Mesenchymal stem cell (in vitro differentiated cells and primary cell): ENCODE data around the gene PIPOX.

Experiments
- DNase-seq: peaks from one replicate; pipeline ENCODE4 v3.0.0-alpha.2; 2013
- H2AFZ ChIP-seq: one replicate; pipeline ENCODE4 v1.6.1; 2013; ENCODE audit warnings: low read depth, mild to moderate bottlenecking, control low read depth, inconsistent platforms, low read length, moderate library complexity
- H2AK5ac ChIP-seq: 2 replicates; pipeline ENCODE4 v1.6.1; 2013; ENCODE audit warnings: low read length, moderate library complexity, mild to moderate bottlenecking, inconsistent platforms; ENCODE audit not compliant: severe bottlenecking
- H2BK120ac ChIP-seq: one replicate; pipeline ENCODE4 v1.6.1; 2013; ENCODE audit warnings: low read depth, mild to moderate bottlenecking, inconsistent platforms, low read length, moderate library complexity
- H2BK12ac ChIP-seq, 2 experiments: one replicate each; pipeline ENCODE4 v1.6.1; 2013; ENCODE audit warnings: inconsistent platforms in 2 of 2, low read length in 2 of 2, mild to moderate bottlenecking in 2 of 2, moderate library complexity in 2 of 2, control low read depth in 1 of 2
- H2BK15ac ChIP-seq: one replicate; pipeline ENCODE4 v1.6.1; 2013; ENCODE audit warnings: mild to moderate bottlenecking, low read depth, inconsistent platforms; ENCODE audit not compliant: poor library complexity, severe bottlenecking
- H2BK5ac ChIP-seq: 2 replicates; pipeline ENCODE4 v1.6.1; 2013; ENCODE audit warnings: low read depth, mild to moderate bottlenecking, low read length, control low read depth, inconsistent platforms; ENCODE audit not compliant: poor library complexity, severe bottlenecking
- H3K14ac ChIP-seq, 2 experiments: one replicate each; pipeline ENCODE4 v1.6.1; 2013; ENCODE audit warnings: inconsistent platforms in 2 of 2, low read length in 2 of 2, control low read depth in 1 of 2, mild to moderate bottlenecking in 1 of 2, moderate library complexity in 1 of 2
- H3K18ac ChIP-seq, 2 experiments: one replicate each; pipeline ENCODE4 v1.6.1; 2013; ENCODE audit warnings: inconsistent platforms in 2 of 2, low read length in 2 of 2, control low read depth in 1 of 2, low read depth in 1 of 2, mild to moderate bottlenecking in 1 of 2
- H3K23ac ChIP-seq, 2 experiments: one replicate each; pipeline ENCODE4 v1.6.1; 2013; ENCODE audit warnings: inconsistent platforms in 2 of 2, low read length in 2 of 2, mild to moderate bottlenecking in 2 of 2, moderate library complexity in 2 of 2, control low read depth in 1 of 2
- H3K27ac ChIP-seq: 2 replicates; pipeline ENCODE4 v1.5.1; 2013; ENCODE audit warnings: mild to moderate bottlenecking, moderate library complexity, low read length, control low read depth, inconsistent platforms; ENCODE audit not compliant: poor library complexity, severe bottlenecking
- H3K27me3 ChIP-seq, 2 experiments: 2 replicates each; pipeline versions ENCODE4 v1.6.1 to v1.7.0; 2013; ENCODE audit warnings: low read length in 2 of 2, mild to moderate bottlenecking in 2 of 2, moderate library complexity in 2 of 2, control low read depth in 1 of 2, inconsistent platforms in 1 of 2; ENCODE audit not compliant: control insufficient read depth in 1 of 2, insufficient read depth in 1 of 2
- H3K36me3 ChIP-seq, 2 experiments: 2 replicates each; pipeline versions ENCODE4 v1.6.1 to v1.7.0; 2013; ENCODE audit warnings: low read length in 2 of 2, control low read depth in 1 of 2, inconsistent platforms in 1 of 2, low read depth in 1 of 2, mild to moderate bottlenecking in 1 of 2; ENCODE audit not compliant: insufficient read depth in 2 of 2, control insufficient read depth in 1 of 2
- H3K4ac ChIP-seq, 2 experiments: one replicate each; pipeline ENCODE4 v1.6.1; 2013; ENCODE audit warnings: inconsistent platforms in 2 of 2, low read length in 2 of 2, mild to moderate bottlenecking in 2 of 2, moderate library complexity in 2 of 2, control low read depth in 1 of 2, low read depth in 1 of 2
- H3K4me1 ChIP-seq: 2 replicates; pipeline ENCODE4 v1.6.1; 2013; ENCODE audit warnings: low read depth, low read length, control low read depth; ENCODE audit not compliant: control insufficient read depth, insufficient read depth
- H3K4me2 ChIP-seq: 2 replicates; pipeline ENCODE4 v1.6.1; 2013; ENCODE audit warnings: low read length, mild to moderate bottlenecking, inconsistent platforms; ENCODE audit not compliant: poor library complexity, severe bottlenecking
- H3K4me3 ChIP-seq, 2 experiments: 2 replicates each; pipeline versions ENCODE4 v1.5.1 to v1.7.0; 2013; ENCODE audit warnings: low read length in 2 of 2, mild to moderate bottlenecking in 2 of 2, control low read depth in 1 of 2, low read depth in 1 of 2; ENCODE audit not compliant: insufficient read depth in 1 of 2
- H3K79me1 ChIP-seq: replicated peaks from 2 replicates; pipeline ENCODE4 v1.6.1; 2013; ENCODE audit warnings: mild to moderate bottlenecking, control low read depth, low read length, inconsistent platforms; ENCODE audit not compliant: poor library complexity, severe bottlenecking
- H3K9ac ChIP-seq: 2 replicates; pipeline ENCODE4 v1.7.0; 2013; ENCODE audit warnings: mild to moderate bottlenecking, low read length, moderate library complexity
- H3K9me3 ChIP-seq: 2 replicates; pipeline ENCODE4 v1.7.0; 2013; ENCODE audit warnings: mild to moderate bottlenecking, low read length; ENCODE audit not compliant: control insufficient read depth
- H4K8ac ChIP-seq: one replicate; pipeline ENCODE4 v1.6.1; 2013; ENCODE audit warnings: inconsistent platforms, mild to moderate bottlenecking, low read length, moderate library complexity
- H4K91ac ChIP-seq: one replicate; pipeline ENCODE4 v1.6.1; 2013; ENCODE audit warnings: mild to moderate bottlenecking, low read length, inconsistent platforms
- WGBS: methylation state at CpG from one replicate; pipeline ENCODE4 v1.1.7; 2013; ENCODE audit warnings: mixed read lengths; 5-methylcytosine and 5-hydroxymethylcytosine counted together

The PIPOX gene

GRCh38 chr17:29012535-29012934 lies 30.4 kb upstream of the PIPOX start:
- no peaks in the 10 kb centered on the region for H3K9me3 ChIP-seq
- H2AK5ac ChIP-seq = no peak overlapping the region
- no peak overlapping the region for H2AFZ ChIP-seq
- no peak overlapping the region for H3K4me3 ChIP-seq
- no peaks in the 10 kb centered on the region for H3K36me3 ChIP-seq
- no peak overlapping the region for H3K14ac ChIP-seq
- H3K79me1 ChIP-seq = no peaks in the 10 kb centered on the region
- H3K9ac ChIP-seq = no peak overlapping the region
- WGBS = 92% methylated on average over 1 of the region's 1 CpG
- H2BK120ac ChIP-seq = no peak overlapping the region
- H3K23ac ChIP-seq = no peak overlapping the region
- H4K8ac ChIP-seq = no peak overlapping the region
- H2BK15ac ChIP-seq = no peak overlapping the region
- DNase-seq = peak; percentile 6
- no peak overlapping the region for H2BK12ac ChIP-seq
- no peaks in the 10 kb centered on the region for H3K4me1 ChIP-seq
- no peak overlapping the region for H2BK5ac ChIP-seq
- H3K27me3 ChIP-seq = peaks cover 85 to 92% of the 10 kb centered on the region in 2 experiments
- no peak overlapping the region for H3K4me2 ChIP-seq
- no peak overlapping the region for H3K18ac ChIP-seq
- H3K4ac ChIP-seq = no peak overlapping the region
- no peak overlapping the region for H4K91ac ChIP-seq
- no peak overlapping the region for H3K27ac ChIP-seq

- Histone ChIP-seq H2BK5ac (no peak overlapping the region), H3K27me3 (peaks cover 89 to 92% of the 10 kb centered on the region in 2 experiments), H3K79me1 (no peaks in the 10 kb centered on the region), H2BK12ac (no peak overlapping the region), H3K9ac (no peak overlapping the region), H3K4me3 (no peak overlapping the region), H3K4me1 (peaks cover under 1% of the 10 kb centered on the region), H4K91ac (no peak overlapping the region), H2AFZ (no peak overlapping the region), H2AK5ac (no peak overlapping the region), H2BK120ac (no peak overlapping the region), H2BK15ac (no peak overlapping the region), H3K4me2 (no peak overlapping the region), H3K36me3 (no peaks in the 10 kb centered on the region), H3K9me3 (no peaks in the 10 kb centered on the region), H3K18ac (no peak overlapping the region), H3K23ac (no peak overlapping the region), H3K27ac (no peak overlapping the region), H3K4ac (no peak overlapping the region), H3K14ac (no peak overlapping the region), H4K8ac (no peak overlapping the region)
- DNase-seq = no peak
- WGBS = 69% methylated on average over 5 of the region's 5 CpGs
Observed at GRCh38 chr17:29014716-29015115, 28.2 kb upstream of the PIPOX start.

GRCh38 chr17:29016345-29017210 lies 26.4 kb upstream of the PIPOX start:
- Histone ChIP-seq H3K18ac (no peak overlapping the region), H4K91ac (no peak overlapping the region), H2AK5ac (no peak overlapping the region), H3K36me3 (no peaks in the 10 kb centered on the region), H3K23ac (no peak overlapping the region), H4K8ac (no peak overlapping the region), H2AFZ (no peak overlapping the region), H3K9ac (no peak overlapping the region), H3K4me3 (no peak overlapping the region), H3K9me3 (no peaks in the 10 kb centered on the region), H3K4me2 (no peak overlapping the region), H3K4me1 (peaks cover 6% of the 10 kb centered on the region), H3K4ac (no peak overlapping the region), H2BK120ac (no peak overlapping the region), H2BK5ac (no peak overlapping the region), H2BK15ac (no peak overlapping the region), H2BK12ac (no peak overlapping the region), H3K27ac (no peak overlapping the region), H3K27me3 (peaks cover 89 to 92% of the 10 kb centered on the region in 2 experiments), H3K14ac (no peak overlapping the region), H3K79me1 (no peaks in the 10 kb centered on the region)
- 68% methylated on average over 13 of the region's 13 CpGs for WGBS
- no peak for DNase-seq

- Histone ChIP-seq H3K79me1 (no peaks in the 10 kb centered on the region), H3K14ac (no peak overlapping the region), H4K8ac (no peak overlapping the region), H3K4ac (no peak overlapping the region), H3K23ac (no peak overlapping the region), H3K4me2 (no peak overlapping the region), H2AFZ (no peak overlapping the region), H3K18ac (no peak overlapping the region), H3K36me3 (no peaks in the 10 kb centered on the region), H3K9me3 (no peaks in the 10 kb centered on the region), H2BK12ac (no peak overlapping the region), H2AK5ac (no peak overlapping the region), H3K4me1 (peaks cover 6% of the 10 kb centered on the region), H3K4me3 (no peak overlapping the region), H2BK15ac (no peak overlapping the region), H3K27me3 (peaks cover 86 to 95% of the 10 kb centered on the region in 2 experiments), H3K27ac (no peak overlapping the region), H3K9ac (no peak overlapping the region), H2BK120ac (no peak overlapping the region), H4K91ac (no peak overlapping the region), H2BK5ac (no peak overlapping the region)
- 74% methylated on average over 3 of the region's 6 CpGs for WGBS
- DNase-seq = no peak
Observed at GRCh38 chr17:29018788-29019474, 24.0 kb upstream of the PIPOX start.
